OCI-LY7 (cell line): ENCODE measurements around the gene BAHD1. TPM values are rescaled to one million over a fixed set of nuclear protein-coding genes. Genes with fewer than 3 reads are reported as not detected.

Experiments used
- BruUV-seq: library from RNA; stranded (reverse); fragments of 400-500 nt; replicated peaks from 2 replicates; lab custom pipeline; 2021; lab: Mats Ljungman, UMichigan
- CTCF ChIA-PET: fragments of 300-600 bp; sonication (Branson Sonifier 250); formaldehyde crosslinking; loops from one replicate; lab custom pipeline; 2022; ENCODE audit warnings: antibody characterized with exemption; ENCODE audit not compliant: unreplicated experiment; lab: Charles Lee
- POLR2A ChIA-PET: fragments of 300-600 bp; sonication (Branson Sonifier 250); formaldehyde crosslinking; loops from one replicate; lab custom pipeline; 2022; ENCODE audit warnings: antibody characterized with exemption; lab: Charles Lee
- DNase-seq: peaks from one replicate; pipeline ENCODE4 v3.0.0-alpha.2; 2015; ENCODE audit warnings: low spot score
- H2AFZ ChIP-seq: fragments of 200-600 bp; sonication (generic), shearing (Covaris generic); 2 replicates; pipeline ENCODE4 v1.6.1; 2014; ENCODE audit warnings: mild to moderate bottlenecking, antibody characterized with exemption, low read length, moderate library complexity
- H3K27ac ChIP-seq: fragments of 200-600 bp; sonication (generic); 2 replicates; pipeline ENCODE4 v1.5.1; 2014; ENCODE audit warnings: mixed run types, low read depth, mild to moderate bottlenecking, moderate library complexity, low read length, inconsistent platforms; ENCODE audit not compliant: poor library complexity, severe bottlenecking
- H3K36me3 ChIP-seq: fragments of 200-600 bp; sonication (generic); 2 replicates; pipeline ENCODE4 v1.6.1; 2014; ENCODE audit warnings: mild to moderate bottlenecking, antibody characterized with exemption, low read length, moderate library complexity, mixed read lengths; ENCODE audit not compliant: insufficient read depth
- H3K4me1 ChIP-seq: fragments of 200-600 bp; sonication (generic); 2 replicates; pipeline ENCODE4 v1.5.1; 2014; ENCODE audit warnings: mild to moderate bottlenecking, low read length; ENCODE audit not compliant: insufficient read depth, poor library complexity, severe bottlenecking
- H3K4me2 ChIP-seq: fragments of 200-600 bp; sonication (generic); 2 replicates; pipeline ENCODE4 v1.6.1; 2014; ENCODE audit warnings: mild to moderate bottlenecking, low read length
- H3K4me3 ChIP-seq: fragments of 200-600 bp; sonication (generic); 2 replicates; pipeline ENCODE4 v1.5.1; 2014; ENCODE audit warnings: mild to moderate bottlenecking, low read depth, low read length; ENCODE audit not compliant: poor library complexity, severe bottlenecking
- H3K79me2 ChIP-seq: fragments of 200-600 bp; sonication (generic); 2 replicates; pipeline ENCODE4 v1.6.1; 2016; ENCODE audit warnings: low read depth, mild to moderate bottlenecking, low read length, moderate library complexity, mixed read lengths; ENCODE audit not compliant: insufficient read depth
- H3K9me2 ChIP-seq: fragments of 200-600 bp; sonication (generic); 2 replicates; pipeline ENCODE4 v1.6.1; 2016; ENCODE audit warnings: mild to moderate bottlenecking, low read length, mixed read lengths; ENCODE audit not compliant: insufficient read depth
- H3K9me3 ChIP-seq: fragments of 200-600 bp; sonication (generic); 2 replicates; pipeline ENCODE4 v1.6.1; 2014; ENCODE audit warnings: mild to moderate bottlenecking, mixed run types, low read length, mixed read lengths
- H4K20me1 ChIP-seq: fragments of 200-600 bp; sonication (generic); 2 replicates; pipeline ENCODE4 v1.6.1; 2014; ENCODE audit warnings: mild to moderate bottlenecking, antibody characterized with exemption, low read length, moderate library complexity, mixed read lengths; ENCODE audit not compliant: insufficient read depth
- CTCF ChIP-seq: fragments of 200-600 bp; sonication (generic); conservative IDR thresholded peaks from 2 replicates; pipeline ENCODE4 v1.5.1; 2014; ENCODE audit warnings: mild to moderate bottlenecking, antibody characterized with exemption, low read length, moderate library complexity, mixed read lengths
- EZH2phosphoT487 ChIP-seq: fragments of 200-600 bp; sonication (generic); IDR thresholded peaks from 2 replicates; pipeline ENCODE4 v1.6.1; 2018; ENCODE audit warnings: low read depth, borderline replicate concordance, mild to moderate bottlenecking, mixed run types, antibody characterized with exemption, low read length, moderate library complexity, mixed read lengths
- intact Hi-C: fragments of 100-400 bp; cut with micrococcal nuclease; formaldehyde crosslinking; loops from one replicate; pipeline ENCODE4 v1.10.0; 2022; ENCODE audit not compliant: unreplicated experiment
- total RNA-seq, 2 experiments: library from RNA; depleted of rRNA in 1 of 2; stranded (reverse); fragments of >200 nt in 1 of 2; shearing (Covaris generic) in 1 of 2; gene quantifications; 2 replicates each; pipeline ENCODE4 v1.2.3, GENCODE V29; 2014 to 2022

Gene BAHD1
- total RNA-seq, 2 experiments from 2014 or later: 15.0 to 22.3 TPM

GRCh38 chr15:40458495-40459371, 18.0 kb downstream of the BAHD1 start:
- Histone ChIP-seq H3K36me3 (peaks cover 5% of the 10 kb centered on the region; the same call in 1 of the 2 replicates), H3K9me2 (no peaks in the 10 kb centered on the region), H3K79me2 (no peaks in the 10 kb centered on the region), H3K4me1 (no peaks in the 10 kb centered on the region), H3K9me3 (no peaks in the 10 kb centered on the region), H3K27ac (no peak overlapping the region), H3K4me2 (no peak overlapping the region), H4K20me1 (no peaks in the 10 kb centered on the region), H3K4me3 (no peak overlapping the region), H2AFZ (no peak overlapping the region)
- ChIA-PET POLR2A (no interaction called here), CTCF (interaction anchor here (0.6 kb wide), 1 partner anchor 1315 kb away, joined by 3 read pairs; no protein-coding TSS in a partner anchor)
- DNase-seq: no peak
- no TSS peak for BruUV-seq
- intact Hi-C loops: no loop called here
- no peak for TF ChIP-seq EZH2phosphoT487
- TF ChIP-seq CTCF: no peak

DNA sequence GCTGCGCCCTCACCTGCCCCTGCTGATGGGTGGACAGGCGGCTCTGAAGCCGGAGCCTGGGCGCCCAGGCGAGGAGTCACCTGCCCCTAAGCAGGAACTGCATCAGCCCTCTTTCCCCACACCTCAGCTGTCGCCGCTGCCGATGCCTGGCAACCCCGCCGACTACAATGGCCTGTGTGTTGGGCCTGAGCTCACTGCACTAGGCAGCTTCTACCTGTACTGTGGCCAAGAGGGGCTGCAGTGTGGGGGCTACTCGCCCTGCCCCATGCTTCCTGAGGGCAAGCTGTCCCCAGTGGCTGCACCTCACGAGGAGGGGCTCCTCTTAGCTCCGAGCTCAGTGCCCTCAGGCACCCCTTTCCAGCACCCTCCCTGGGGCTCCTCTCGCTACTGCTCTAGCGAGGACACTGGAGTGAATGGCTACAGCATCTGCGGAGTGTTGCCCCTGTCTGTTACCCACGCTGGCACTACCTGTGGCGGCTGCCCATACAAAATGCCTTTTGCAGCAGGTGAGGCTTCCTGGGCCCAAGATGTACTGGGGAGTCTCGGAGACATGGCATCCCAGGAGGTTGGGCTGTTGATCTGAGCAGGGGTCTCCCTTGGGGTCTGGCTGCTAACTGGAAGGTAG, 18.8 kb downstream of the BAHD1 start:
- no peaks in the 10 kb centered on the region for H4K20me1 ChIP-seq
- no TSS peak for BruUV-seq
- ChIA-PET POLR2A (no interaction called here), CTCF (interaction anchor here (0.6 kb wide), 1 partner anchor 1314 kb away, joined by 3 read pairs; no protein-coding TSS in a partner anchor)
- no peak overlapping the region for H3K4me2 ChIP-seq
- H3K79me2 ChIP-seq: no peaks in the 10 kb centered on the region
- no peaks in the 10 kb centered on the region for H3K9me2 ChIP-seq
- intact Hi-C loops: no loop called here
- no peaks in the 10 kb centered on the region for H3K4me1 ChIP-seq
- H3K4me3 ChIP-seq: no peak overlapping the region
- DNase-seq: no peak
- H3K9me3 ChIP-seq: no peaks in the 10 kb centered on the region
- no peak overlapping the region for H2AFZ ChIP-seq
- H3K27ac ChIP-seq: no peak overlapping the region
- H3K36me3 ChIP-seq: peaks cover 12% of the 10 kb centered on the region; the same call in 1 of the 2 replicates
- no peak for TF ChIP-seq EZH2phosphoT487
- TF ChIP-seq CTCF: no peak
